ENCODE results near the gene CPNE6. TPM values are rescaled to one million over a fixed set of nuclear protein-coding genes. Genes with fewer than 3 reads are reported as not detected.

The CPNE6 gene
- total and polyA plus RNA-seq, 2 of the 13 experiments (the other 11 are each of a cell fraction or from before 2014, with no cell fraction given) = not detected

GRCh38 chr14:24051789-24052655 is 19.3 kb upstream of the CPNE6 start, which contains the start of gene CARMIL3 (continued):
- TF ChIP-seq ZNF598 (CRISPR knock-in tag; IDR thresholded peaks at IDR 0.05; ENCODE audit: borderline replicate concordance) (peak; percentile 36; the same call in 1 of the 2 replicates), SAP130 (CRISPR knock-in tag; IDR thresholded peaks at IDR 0.05; ENCODE audit: low read depth) (peak; percentile 90), PLSCR1 (CRISPR knock-in tag; IDR thresholded peaks at IDR 0.05; ENCODE audit: borderline replicate concordance) (no peak), SNRNP70 (IDR thresholded peaks at IDR 0.05; ENCODE audit: low read depth, low read length) (no peak), ZNF781 (CRISPR knock-in tag; IDR thresholded peaks at IDR 0.05; ENCODE audit: borderline replicate concordance, not compliant biosample characterization) (peak; percentile 76), CCAR2 (optimal IDR thresholded peaks at IDR 0.05; ENCODE audit: low read depth, low read length) (no peak), ZNF564 (CRISPR knock-in tag; IDR thresholded peaks at IDR 0.05) (peak; percentile 83; the same call in 1 of the 2 replicates), HHEX (CRISPR knock-in tag; IDR thresholded peaks at IDR 0.05) (no peak), CBX5 (CRISPR knock-in tag; IDR thresholded peaks at IDR 0.05; ENCODE audit: borderline replicate concordance) (peak; percentile 54; the same call in 1 of the 2 replicates), ATF1 (CRISPR knock-in tag; IDR thresholded peaks at IDR 0.05) (no peak), HDAC1 (CRISPR knock-in tag; IDR thresholded peaks at IDR 0.05) (no peak; the same call in none of the 2 replicates), MZF1 (CRISPR knock-in tag; IDR thresholded peaks at IDR 0.05; ENCODE audit: borderline replicate concordance) (0 out of 2 replicates have a peak, but pooled peaks have one; percentile 19), CBFB (CRISPR knock-in tag; IDR thresholded peaks at IDR 0.05) (peak; percentile 63), JDP2 (CRISPR knock-in tag; IDR thresholded peaks at IDR 0.05; ENCODE audit: borderline replicate concordance) (no peak; the same call in 1 of the 2 replicates), ZNF687 (CRISPR knock-in tag; IDR thresholded peaks at IDR 0.05) (peak; percentile 95), ZKSCAN1 (IDR thresholded peaks at IDR 0.05; ENCODE audit: low read length) (no peak), ZNF546 (CRISPR knock-in tag; conservative IDR thresholded peaks at IDR 0.05) (no peak; the same call in 1 of the 2 replicates), ZNF800 (CRISPR knock-in tag; IDR thresholded peaks at IDR 0.05) (no peak), ZSCAN29 (CRISPR knock-in tag; conservative IDR thresholded peaks at IDR 0.05) (no peak), POLR2A (IDR thresholded peaks at IDR 0.05; ENCODE audit: insufficient read depth in 1 of 2, low read depth in 2 of 2, low read length in 2 of 2) (no peak), ZNF354B (CRISPR knock-in tag; IDR thresholded peaks at IDR 0.05) (0 out of 2 replicates have a peak, but pooled peaks have one; percentile 8), IRF9 (CRISPR knock-in tag; IDR thresholded peaks at IDR 0.05; ENCODE audit: borderline replicate concordance) (peak; percentile 84; the same call in 1 of the 2 replicates)

Measured in HepG2 (cell line).